Renal cortex interstitium (tissue), 11 donors: ENCODE results near the gene C1QTNF4. TPM values are rescaled to one million over a fixed set of nuclear protein-coding genes. Genes with fewer than 3 reads are reported as not detected.
"Not testable (repeated sequence)": the region's sequence is repeated elsewhere in the genome, so short reads cannot be mapped to it uniquely, and the experiment has no call there.

ENCODE experiments used
- DNase-seq, 11 donors: peaks; one replicate each; pipeline ENCODE4 v3.0.0-alpha.2; 2013; ENCODE audit warnings: low read depth in 9 of 11, low spot score in 4 of 11; ENCODE audit errors: extremely low read depth in 1 of 11
- polyA plus RNA-seq, 3 donors: library from polyadenylated mRNA; unstranded; fragments of 120-200 nt; gene quantifications; one replicate each; pipeline ENCODE4 v1.2.1, GENCODE V29; 2013; ENCODE audit not compliant: insufficient read length in 3 of 3

C1QTNF4 gene
- polyA plus RNA-seq, 3 donors = 6.1 to 14.2 (median 8.2) TPM

DNA sequence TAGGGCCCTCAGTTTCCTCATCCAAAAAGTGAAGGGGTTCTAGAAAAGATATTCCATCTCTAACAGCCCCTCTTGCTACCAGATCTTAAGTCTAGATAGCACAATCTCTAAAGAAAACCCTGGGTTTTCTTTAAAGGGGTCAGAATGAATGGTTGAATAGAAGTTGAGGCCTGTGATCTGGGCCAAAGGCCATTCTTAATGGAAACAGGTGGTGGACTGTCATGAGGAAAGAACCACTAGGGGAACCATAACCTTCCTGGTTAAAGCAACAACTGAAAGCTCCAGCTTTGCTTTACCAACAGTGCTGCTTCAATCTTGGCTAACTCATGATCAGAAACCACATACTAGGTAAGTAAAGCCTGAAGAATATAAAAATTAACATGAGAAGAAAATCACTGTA lies 43.1 kb downstream of the C1QTNF4 start:
- DNase-seq = no peak

- DNase-seq = no peak
These were observed 43.7 kb downstream of the C1QTNF4 start for GRCh38 chr11:47550288-47551047.

- not testable (repeated sequence) for DNase-seq
These were observed 47.9 kb downstream of the C1QTNF4 start for GRCh38 chr11:47546274-47546673.

GRCh38 chr11:47545298-47545697 lies 48.9 kb downstream of the C1QTNF4 start:
- DNase-seq = no peak

- DNase-seq = no peak
These were observed 53.1 kb downstream of the C1QTNF4 start for GRCh38 chr11:47541070-47541469.

DNA sequence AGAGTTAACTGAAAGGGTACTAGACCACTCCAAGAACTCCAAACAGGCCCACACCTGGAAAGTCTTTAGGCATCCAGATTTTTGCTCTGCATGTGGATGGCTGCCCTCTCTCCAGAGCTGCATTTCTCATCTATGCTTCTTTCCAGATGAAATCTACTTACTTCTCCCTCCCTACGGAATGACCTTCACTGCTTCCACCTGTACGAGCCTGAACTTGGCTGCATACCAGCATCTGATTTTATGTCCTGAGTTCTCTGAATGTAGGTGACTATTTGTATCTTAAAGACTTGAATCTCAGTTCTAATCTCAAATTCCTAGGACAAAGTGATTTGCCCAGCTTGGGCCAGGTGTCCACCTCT lies 54.6 kb downstream of the C1QTNF4 start:
- DNase-seq = no peak

Other genes with a start within 250 kb of the C1QTNF4 start
- gene MYBPC3, start 241.7 kb downstream of the C1QTNF4 start, polyA plus RNA-seq = under 1 TPM in 2 of 3 donors, not detected in 1; 0.08 to 0.14 TPM
- 1 to 10 TPM; 2.8 to 5.2 (median 4.9) TPM for gene SPI1, start 215.9 kb downstream of the C1QTNF4 start, polyA plus RNA-seq
- gene SLC39A13, start 185.8 kb downstream of the C1QTNF4 start, polyA plus RNA-seq = 10 to 100 TPM; 38.7 to 67.4 (median 55.8) TPM
- 100 to 1,000 TPM; 132 to 174 (median 160) TPM for gene PSMC3, start 168.0 kb downstream of the C1QTNF4 start, polyA plus RNA-seq
- under 1 TPM; 0.11 to 0.52 (median 0.19) TPM for gene RAPSN, start 145.3 kb downstream of the C1QTNF4 start, polyA plus RNA-seq
- 100 to 1,000 TPM; 108 to 126 (median 112) TPM for gene CELF1, start 41.3 kb downstream of the C1QTNF4 start, polyA plus RNA-seq
- gene PTPMT1, start 28.8 kb downstream of the C1QTNF4 start, polyA plus RNA-seq = 10 to 100 TPM; 47.0 to 59.2 (median 51.9) TPM
- 10 to 100 TPM; 25.8 to 27.5 (median 25.9) TPM for gene KBTBD4, start 15.4 kb downstream of the C1QTNF4 start, polyA plus RNA-seq
- gene NDUFS3, start 15.3 kb downstream of the C1QTNF4 start, polyA plus RNA-seq = 100 to 1,000 TPM; 136 to 148 (median 141) TPM
- gene FAM180B, start 7.7 kb downstream of the C1QTNF4 start, polyA plus RNA-seq = under 1 TPM; 0.24 to 0.50 (median 0.40) TPM
- gene MTCH2, start 48.1 kb upstream of the C1QTNF4 start, polyA plus RNA-seq = 100 to 1,000 TPM; 107 to 130 (median 124) TPM
- gene AGBL2, start 121.0 kb upstream of the C1QTNF4 start, polyA plus RNA-seq = 10 to 100 TPM in 1 of 3 donors, 1 to 10 TPM in 2; 6.6 to 14.9 (median 8.4) TPM
- gene FNBP4, start 172.9 kb upstream of the C1QTNF4 start, polyA plus RNA-seq = 100 to 1,000 TPM; 106 to 194 (median 131) TPM